T-helper 22 cell (primary cell): ENCODE results near the gene ZKSCAN8.

Experiments used
- DNase-seq: peaks from one replicate; pipeline ENCODE4 v3.0.0-alpha.2; 2020; ENCODE audit warnings: low read depth

Gene ZKSCAN8

DNA sequence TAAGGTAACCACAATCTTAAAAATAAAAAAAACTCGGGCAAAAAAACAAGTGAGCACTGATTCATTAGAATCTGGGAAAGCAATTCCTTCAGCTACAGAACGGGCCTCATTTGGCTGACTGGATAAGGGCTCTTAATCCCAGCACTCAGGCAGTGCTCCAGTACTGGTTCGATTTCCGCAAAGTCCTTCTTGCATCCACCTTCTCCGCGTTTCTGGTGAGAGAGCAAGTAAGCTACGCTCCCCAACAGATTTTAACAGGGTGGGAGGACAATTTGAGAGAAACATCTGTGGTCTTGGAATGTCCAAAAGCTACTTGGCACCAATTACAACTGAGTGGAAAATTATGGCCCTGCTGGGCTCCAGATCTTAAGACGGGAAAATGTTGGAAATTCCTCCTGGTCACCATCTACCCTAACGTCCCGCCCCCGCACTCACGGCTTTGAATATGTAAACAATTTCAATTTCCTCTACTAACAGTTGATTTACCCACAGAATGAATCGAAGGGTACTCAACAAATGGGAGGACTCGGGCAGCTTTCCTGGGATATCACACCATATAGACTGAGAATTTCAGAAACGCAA, 65.3 kb downstream of the ZKSCAN8 start:
- no peak for DNase-seq

GRCh38 chr6:28207510-28208110, 65.9 kb downstream of the ZKSCAN8 start:
- no peak for DNase-seq

GRCh38 chr6:28208111-28208659, 66.5 kb downstream of the ZKSCAN8 start:
- DNase-seq = no peak
